ENCODE measurements around the gene FAM83E.

Gene FAM83E

GRCh38 chr19:48575931-48576622, 38.8 kb downstream of the FAM83E start:
- no peak for DNase-seq (ENCODE audit: low spot score)

DNA sequence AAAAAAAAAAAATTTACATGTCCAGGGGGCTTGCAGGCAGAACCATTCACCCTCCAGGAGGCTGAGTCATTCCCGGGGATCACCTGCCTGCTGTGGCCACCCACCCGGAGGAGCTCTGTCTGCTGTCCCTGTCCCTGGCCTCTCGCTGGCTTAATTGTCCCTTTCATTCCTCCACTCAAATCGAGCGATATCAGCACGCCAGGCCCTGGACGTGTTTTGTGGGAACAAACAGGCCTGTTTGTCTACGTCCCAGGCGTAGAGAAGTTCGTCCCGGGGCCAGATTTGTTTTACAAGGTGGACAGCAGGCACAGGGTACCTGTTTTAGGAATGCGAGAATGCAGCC, 41.7 kb downstream of the FAM83E start:
- no peak for DNase-seq (ENCODE audit: low spot score)

GRCh38 chr19:48571378-48572162, 43.3 kb downstream of the FAM83E start:
- no peak for DNase-seq (ENCODE audit: low spot score)

DNA sequence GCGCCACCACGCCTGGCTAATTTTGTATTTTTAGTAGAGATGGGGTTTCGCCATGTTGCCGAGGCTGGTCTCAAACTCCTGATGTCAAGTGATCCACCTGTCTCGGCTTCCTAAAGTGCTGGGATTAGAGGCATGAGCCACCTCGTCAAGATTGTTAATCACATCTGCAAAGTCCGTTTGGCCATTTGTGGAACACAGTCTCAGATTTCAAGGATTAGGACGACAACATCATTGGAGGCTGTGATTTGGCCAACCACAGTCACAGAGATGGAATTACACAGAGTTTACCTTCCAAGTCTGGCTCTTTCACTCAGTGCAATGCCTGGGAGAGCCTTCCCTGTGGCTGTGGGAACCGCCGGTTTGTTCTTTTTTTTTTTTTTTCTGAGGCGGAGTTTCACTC, 45.1 kb downstream of the FAM83E start:
- no peak for DNase-seq (ENCODE audit: low spot score)

DNA sequence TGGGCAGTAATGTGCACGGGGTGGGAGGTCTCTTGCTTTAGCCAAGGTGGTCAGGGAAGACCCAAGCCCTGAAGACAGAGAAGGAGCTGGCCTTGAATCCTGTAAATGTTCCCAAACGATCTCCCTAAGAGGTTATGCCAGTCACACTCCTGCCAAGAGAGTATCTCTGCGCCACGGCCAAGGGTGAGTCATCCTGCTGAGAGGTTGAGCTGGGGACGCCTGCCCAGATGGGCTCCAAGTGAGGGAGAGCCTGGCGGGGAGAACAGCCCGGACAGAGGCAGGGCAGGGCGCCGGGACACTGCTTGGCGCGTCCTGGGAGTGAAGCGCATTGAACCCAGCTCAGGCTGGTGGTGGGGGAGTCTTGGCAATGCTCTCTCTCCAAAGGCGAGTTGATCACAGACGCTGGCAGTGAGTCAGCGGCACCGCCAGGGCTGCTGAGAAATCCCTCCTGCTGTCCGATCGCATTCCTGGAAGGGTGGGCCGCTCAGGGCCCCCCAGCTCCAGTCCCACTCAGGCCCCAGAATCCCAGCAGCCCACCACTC, 46.5 kb downstream of the FAM83E start:
- DNase-seq (ENCODE audit: low spot score): no peak

DNA sequence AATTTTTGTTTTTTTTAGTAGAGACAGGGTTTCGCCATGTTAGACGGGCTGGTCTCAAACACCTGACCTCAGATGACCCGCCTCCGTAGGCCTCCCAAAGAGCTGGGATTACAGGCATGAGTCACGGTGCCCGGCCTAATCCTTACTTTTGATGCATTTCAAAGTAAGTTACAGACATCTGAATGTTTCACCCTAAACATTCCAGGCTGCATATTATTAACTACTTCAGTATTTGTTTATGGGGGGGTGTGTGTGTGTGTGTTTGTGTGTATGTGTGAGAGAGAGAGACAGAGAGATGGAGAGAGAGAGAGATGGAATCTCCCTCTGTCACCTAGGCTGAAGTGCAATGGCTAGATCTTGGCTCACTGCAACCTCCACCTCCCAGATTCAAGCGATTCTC, 49.8 kb downstream of the FAM83E start:
- no peak for DNase-seq (ENCODE audit: low spot score)
